HG03025 (cell line): Measurements from ENCODE around the gene SERPINA9.
"Not testable (repeated sequence)": the region's sequence is repeated elsewhere in the genome, so short reads cannot be mapped to it uniquely, and the experiment has no call there.

Source experiments
- ATAC-seq: cut with Tn5 transposase; IDR thresholded peaks from one replicate; pipeline ENCODE4 v1.9.1; 2021; ENCODE audit warnings: mild to moderate bottlenecking, moderate library complexity; ENCODE audit not compliant: unreplicated experiment, low FRiP score

SERPINA9 gene

GRCh38 chr14:94428610-94429009, 47.4 kb downstream of the SERPINA9 start:
- ATAC-seq = no peak

GRCh38 chr14:94427016-94427613, 48.9 kb downstream of the SERPINA9 start:
- no peak for ATAC-seq

DNA sequence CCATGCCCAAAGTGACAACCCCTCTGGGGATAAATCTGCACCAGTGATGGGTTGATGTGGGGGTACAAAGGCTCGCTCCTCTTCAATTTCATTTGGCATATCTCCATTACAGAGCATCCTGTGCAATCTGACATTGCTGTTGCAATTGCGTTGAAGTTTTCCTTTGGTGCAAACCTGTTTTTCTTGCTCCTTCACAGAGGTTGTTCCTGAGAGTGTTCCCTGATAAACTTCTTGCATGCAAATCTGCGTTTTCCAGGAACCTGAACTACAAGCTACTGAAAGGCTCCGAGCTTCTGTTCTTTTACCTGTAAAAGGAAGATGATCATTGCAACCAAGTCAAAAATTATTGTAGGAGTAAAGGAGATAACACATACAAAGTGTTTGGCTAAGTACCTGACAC, 49.5 kb downstream of the SERPINA9 start:
- no peak for ATAC-seq

- ATAC-seq = no peak
These were observed 51.6 kb downstream of the SERPINA9 start for GRCh38 chr14:94424371-94424770.

DNA sequence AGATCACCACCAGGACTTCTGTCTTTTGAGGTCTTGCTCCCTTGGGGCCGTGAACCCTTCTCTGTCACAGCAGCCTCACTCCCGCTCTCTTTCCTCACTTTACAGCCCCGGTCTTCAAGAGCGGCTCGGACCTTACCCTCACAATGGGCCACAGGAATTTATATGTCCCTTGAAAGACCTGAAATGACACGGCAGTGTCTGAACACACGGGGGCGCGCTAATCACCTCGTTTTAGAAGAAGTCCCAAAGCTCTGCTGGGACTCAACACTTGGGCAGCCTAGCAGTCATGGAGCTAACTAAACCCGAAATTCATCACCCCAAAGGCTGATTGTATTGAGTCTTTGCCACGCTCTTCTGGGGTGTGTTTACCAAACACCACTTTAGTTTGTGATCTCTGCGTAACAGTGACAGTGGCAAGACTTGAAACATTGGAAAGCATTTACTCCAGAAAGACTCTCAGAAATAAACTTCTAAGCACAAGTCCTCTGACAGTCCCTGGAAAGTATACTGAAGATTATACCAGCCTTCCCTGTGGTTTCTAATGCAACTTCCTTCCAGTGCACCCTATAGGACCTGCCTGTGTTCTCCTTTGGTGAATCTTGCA, 52.4 kb downstream of the SERPINA9 start:
- no peak for ATAC-seq

DNA sequence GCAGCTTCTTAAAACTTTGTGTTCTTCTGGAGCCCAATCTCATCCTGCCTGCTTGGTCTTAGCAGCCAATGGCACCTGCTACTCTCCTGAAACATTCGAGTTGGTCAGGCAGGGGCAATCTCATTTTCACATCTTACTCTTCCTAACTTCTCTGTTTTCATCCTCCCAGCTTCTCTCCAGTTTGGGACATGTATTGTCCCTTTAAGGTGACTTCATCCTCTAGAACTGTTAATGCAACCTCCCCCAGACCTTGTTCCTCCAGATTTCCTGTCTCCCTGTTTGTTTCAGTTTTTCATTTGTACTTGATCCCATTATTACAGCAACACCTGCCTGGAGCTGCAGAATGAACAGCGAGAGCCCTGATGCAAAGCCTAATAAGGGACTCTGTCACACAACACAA, 54.7 kb downstream of the SERPINA9 start:
- no peak for ATAC-seq

GRCh38 chr14:94417497-94418205, 58.3 kb downstream of the SERPINA9 start:
- ATAC-seq = not testable (repeated sequence)
